Mesangial cell (primary cell): Measurements from ENCODE around the gene SEPHS1. TPM values are rescaled to one million over a fixed set of nuclear protein-coding genes. Genes with fewer than 3 reads are reported as not detected.

Experiments used
- total RNA-seq: library from RNA; depleted of rRNA; stranded (reverse); fragments of >200 nt; gene quantifications from 2 replicates; pipeline ENCODE4 v1.2.3, GENCODE V29; 2015

SEPHS1 gene, protein sequence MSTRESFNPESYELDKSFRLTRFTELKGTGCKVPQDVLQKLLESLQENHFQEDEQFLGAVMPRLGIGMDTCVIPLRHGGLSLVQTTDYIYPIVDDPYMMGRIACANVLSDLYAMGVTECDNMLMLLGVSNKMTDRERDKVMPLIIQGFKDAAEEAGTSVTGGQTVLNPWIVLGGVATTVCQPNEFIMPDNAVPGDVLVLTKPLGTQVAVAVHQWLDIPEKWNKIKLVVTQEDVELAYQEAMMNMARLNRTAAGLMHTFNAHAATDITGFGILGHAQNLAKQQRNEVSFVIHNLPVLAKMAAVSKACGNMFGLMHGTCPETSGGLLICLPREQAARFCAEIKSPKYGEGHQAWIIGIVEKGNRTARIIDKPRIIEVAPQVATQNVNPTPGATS
- total RNA-seq = 44.7 and 61.4 TPM in 2 replicates

DNA sequence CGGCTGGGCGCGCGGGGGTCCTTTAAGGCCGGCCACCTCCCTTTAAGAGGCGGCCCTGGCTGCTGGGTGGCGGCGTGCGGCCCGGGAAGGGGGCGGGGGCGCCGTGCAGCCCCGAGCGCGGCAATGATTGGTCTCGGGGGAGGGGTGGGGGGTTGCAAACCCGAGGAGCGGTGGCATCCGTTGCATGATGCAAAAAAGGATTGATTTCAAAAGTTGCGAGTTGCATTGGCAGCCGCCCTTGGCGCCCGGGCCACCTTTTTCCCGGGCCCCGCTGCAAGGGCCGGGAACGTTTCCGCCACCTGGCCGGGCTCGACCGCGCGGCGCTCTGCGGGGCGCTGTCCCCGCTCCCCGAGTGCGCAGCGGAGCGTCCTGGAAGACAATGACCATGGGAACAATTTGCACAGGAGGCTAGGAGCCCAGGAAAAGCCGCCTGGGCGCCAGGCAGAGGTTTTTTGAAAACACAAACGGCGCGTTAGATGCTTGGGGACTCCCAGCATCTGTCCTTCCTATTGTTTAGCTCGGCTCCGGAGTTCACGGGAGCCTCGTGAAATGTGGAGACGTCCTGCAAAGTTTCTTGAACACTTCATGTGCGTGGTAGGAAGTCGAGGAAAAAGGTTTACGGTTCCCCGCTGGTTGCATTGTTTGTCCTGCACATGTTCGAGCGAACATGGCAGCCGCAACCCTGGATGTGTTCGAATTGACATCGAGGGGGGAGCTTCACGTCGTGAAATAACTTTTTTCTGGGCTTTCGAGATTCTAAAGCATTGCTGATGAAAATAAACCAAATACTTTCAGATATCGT, at the start of gene SEPHS1:
SEPHS1 (minus strand) TSS at position 78 of the 802 bp plus-strand sequence. CDS start 3,343 bp downstream, outside the sequence.

GRCh38 chr10:13299437-13300287, 48.4 kb downstream of the SEPHS1 start, which contains the start of gene PHYH:
Gene PHYH, minus strand, starts transcription at chr10:13300064. Its CDS starts 22 bp downstream, at chr10:13300042.

Other genes starting within 250 kb of the SEPHS1 start
- 28.0 and 35.7 TPM in 2 replicates for gene OPTN, start 248.1 kb downstream of the SEPHS1 start, total RNA-seq
- 0.76 and 13.9 TPM in 2 replicates for gene MCM10, start 186.7 kb downstream of the SEPHS1 start, total RNA-seq
- not detected in 2 replicates for gene UCMA, start 113.9 kb downstream of the SEPHS1 start, total RNA-seq
- gene PHYH, start 48.2 kb downstream of the SEPHS1 start, total RNA-seq = 12.7 and 17.1 TPM in 2 replicates
- 13.3 and 16.8 TPM in 2 replicates for gene BEND7, start 180.7 kb upstream of the SEPHS1 start, total RNA-seq
- gene PRPF18, start 238.7 kb upstream of the SEPHS1 start, total RNA-seq = 8.2 and 9.0 TPM in 2 replicates